H1 (cell line): ENCODE measurements around the gene PRPF6. TPM values are rescaled to one million over a fixed set of nuclear protein-coding genes. Genes with fewer than 3 reads are reported as not detected.

Experiments
- JUN ChIP-seq: IDR thresholded peaks from 2 replicates; pipeline ENCODE4 v1.6.1; 2011; ENCODE audit warnings: low read depth, mild to moderate bottlenecking, improper control_type of control experiment, low read length
- POLR2A ChIP-seq, 2 experiments: IDR thresholded peaks; 1 replicate in 1 of 2; 2 replicates in 1 of 2; pipeline ENCODE4 v1.6.1; 2011; ENCODE audit warnings: low read depth in 2 of 2, low read length in 2 of 2, mild to moderate bottlenecking in 2 of 2; ENCODE audit errors: control extremely low read depth in 1 of 2
- RBBP5 ChIP-seq: IDR thresholded peaks from 2 replicates; pipeline ENCODE4 v1.7.1; 2012; ENCODE audit warnings: low read depth, mild to moderate bottlenecking, inconsistent platforms, low read length, moderate library complexity, borderline replicate concordance
- polyA plus RNA-seq, 7 experiments: library from polyadenylated mRNA; depleted of rRNA in 3 of 7; stranded (reverse) in 5 of 7; unstranded in 2 of 7; fragments of >200 nt in 5 of 7; fragments of 200-250 nt in 2 of 7; gene quantifications; 1 replicate in 5 of 7; 2 replicates in 1 of 7; 4 replicates in 1 of 7; pipeline versions ENCODE4 v1.2.1 to v1.2.3, GENCODE V29; 2011 to 2013; ENCODE audit warnings: missing spikeins in 2 of 7, mixed read lengths in 2 of 7
- total RNA-seq: library from RNA; stranded (reverse); fragmentation: NEBNext Ultra II Directional; extraction: Animal tissue kit (Norgen Biotek cat#: 25700); gene quantifications from 2 replicates; pipeline ENCODE4 v1.2.1, GENCODE V29; 2021

Gene PRPF6
- total and polyA plus RNA-seq, 2 of the 8 experiments (the other 6 are each of a cell fraction or from before 2014, with no cell fraction given), result 27.9 to 76.9 TPM

GRCh38 chr20:63969838-63970713, 10.9 kb upstream of the PRPF6 start, which contains the start of gene ZNF512B (continued):
- TF ChIP-seq JUN (no peak), POLR2A (IDR thresholded peaks at IDR 0.05; ENCODE audit: control extremely low read depth in 1 of 2, low read depth in 2 of 2, low read length in 2 of 2) (no peak), RBBP5 (no peak; the same call in 1 of the 2 replicates)
